GM23248 (cell line): ENCODE results near the gene ZBTB45. TPM values are rescaled to one million over a fixed set of nuclear protein-coding genes. Genes with fewer than 3 reads are reported as not detected.
A peak's percentile ranks its signal among the peaks of the same experiment; 100 is the strongest.

Experiments used
- DNase-seq: peaks from one replicate; pipeline ENCODE4 v3.0.0-alpha.2; 2015
- H2AFZ ChIP-seq: fragments of 200-600 bp; sonication (generic); 2 replicates; pipeline ENCODE4 v1.6.1; 2016; ENCODE audit warnings: antibody characterized with exemption
- H3F3A ChIP-seq: fragments of 200-600 bp; sonication (generic); 2 replicates; pipeline ENCODE4 v1.6.1; 2016; ENCODE audit warnings: mild to moderate bottlenecking, antibody characterized with exemption, mixed run types; ENCODE audit not compliant: insufficient read depth
- H3K27ac ChIP-seq: fragments of 200-600 bp; sonication (generic); 2 replicates; pipeline ENCODE4 v1.5.1; 2016; ENCODE audit warnings: mild to moderate bottlenecking
- H3K27me3 ChIP-seq: fragments of 200-600 bp; sonication (generic); replicated peaks from 2 replicates; pipeline ENCODE4 v1.6.1; 2016; ENCODE audit warnings: mild to moderate bottlenecking; ENCODE audit not compliant: insufficient read depth
- H3K36me3 ChIP-seq: fragments of 200-600 bp; sonication (generic); 2 replicates; pipeline ENCODE4 v1.6.1; 2016; ENCODE audit warnings: low read depth, mild to moderate bottlenecking
- H3K4me1 ChIP-seq: fragments of 200-600 bp; sonication (generic); 2 replicates; pipeline ENCODE4 v1.6.1; 2016; ENCODE audit warnings: mild to moderate bottlenecking; ENCODE audit not compliant: insufficient read depth
- H3K4me2 ChIP-seq: fragments of 200-600 bp; sonication (generic); one replicate; pipeline ENCODE4 v1.6.1; 2016; ENCODE audit warnings: mild to moderate bottlenecking; ENCODE audit not compliant: unreplicated experiment
- H3K4me3 ChIP-seq: fragments of 200-600 bp; sonication (generic); 2 replicates; pipeline ENCODE4 v1.5.1; 2016; ENCODE audit warnings: mild to moderate bottlenecking
- H3K79me2 ChIP-seq: fragments of 200-600 bp; sonication (generic); 2 replicates; pipeline ENCODE4 v1.6.1; 2016; ENCODE audit warnings: mild to moderate bottlenecking; ENCODE audit not compliant: insufficient read depth
- H3K9ac ChIP-seq: fragments of 200-600 bp; sonication (generic); 2 replicates; pipeline ENCODE4 v1.6.1; 2016; ENCODE audit warnings: mild to moderate bottlenecking
- H3K9me2 ChIP-seq: fragments of 200-600 bp; sonication (generic); 2 replicates; pipeline ENCODE4 v1.6.1; 2016; ENCODE audit warnings: mixed run types, mild to moderate bottlenecking, moderate library complexity; ENCODE audit not compliant: insufficient read depth
- H3K9me3 ChIP-seq: fragments of 200-600 bp; sonication (generic); one replicate; pipeline ENCODE4 v1.6.1; 2017; ENCODE audit warnings: low read depth
- H4K20me1 ChIP-seq: fragments of 200-600 bp; sonication (generic); 2 replicates; pipeline ENCODE4 v1.6.0; 2016; ENCODE audit not compliant: insufficient read depth
- EZH2 ChIP-seq: fragments of 200-600 bp; sonication (generic); IDR thresholded peaks from 2 replicates; pipeline ENCODE4 v1.6.1; 2018; ENCODE audit warnings: antibody characterized with exemption, mild to moderate bottlenecking; ENCODE audit not compliant: insufficient read depth, poor library complexity, severe bottlenecking
- EZH2phosphoT487 ChIP-seq: fragments of 200-600 bp; sonication (generic); IDR thresholded peaks from 2 replicates; pipeline ENCODE4 v1.6.1; 2018; ENCODE audit warnings: antibody characterized with exemption, moderate library complexity, mild to moderate bottlenecking, low read depth; ENCODE audit not compliant: insufficient read depth
- WGBS, 2 experiments: methylation state at CpG; one replicate each; pipeline ENCODE4 v1.1.6; 2015 to 2017; ENCODE audit warnings: low lambda C conversion rate in 2 of 2, low coverage in 1 of 2; ENCODE audit errors: missing lambda C conversion rate in 2 of 2; 5-methylcytosine and 5-hydroxymethylcytosine counted together
- in situ Hi-C: fragments of 300-500 bp; cut with MboI; formaldehyde crosslinking; loops from 2 replicates; pipeline ENCODE4 v1.15.0; 2020
- polyA plus RNA-seq: library from polyadenylated mRNA; unstranded; fragments of >200 nt; fragmentation: Nextera tagmentation; extraction: Ambion mirVana; gene quantifications from 2 replicates; pipeline ENCODE4 v1.2.1, GENCODE V29; 2016
- total RNA-seq: library from RNA; depleted of rRNA; stranded (reverse); fragments of >200 nt; shearing (Covaris generic); gene quantifications from 2 replicates; pipeline ENCODE4 v1.2.3, GENCODE V29; 2014

ZBTB45 gene
- total and polyA plus RNA-seq, 2 experiments from 2014 or later: 9.0 to 16.0 TPM

- no peak for DNase-seq
- Histone ChIP-seq H3K27me3 (peaks cover 7% of the 10 kb centered on the region; the same call in 1 of the 2 replicates), H3F3A (no peaks in the 10 kb centered on the region), H3K4me1 (no peaks in the 10 kb centered on the region), H3K9ac (no peak overlapping the region), H3K9me2 (no peaks in the 10 kb centered on the region), H4K20me1 (no peaks in the 10 kb centered on the region), H3K9me3 (no peaks in the 10 kb centered on the region), H3K36me3 (no peaks in the 10 kb centered on the region), H3K79me2 (no peaks in the 10 kb centered on the region), H3K4me2 (no peak overlapping the region), H3K27ac (no peak overlapping the region), H2AFZ (no peak overlapping the region), H3K4me3 (no peak overlapping the region)
- in situ Hi-C loops: no loop called here
- 55 to 68% methylated on average over 3 of the region's 3 CpGs for WGBS, 2 experiments
- TF ChIP-seq EZH2phosphoT487: no peak
- no peak for TF ChIP-seq EZH2
Observed at GRCh38 chr19:58529405-58529804, 9.8 kb upstream of the ZBTB45 start.

- H3K79me2 ChIP-seq: peaks cover 12% of the 10 kb centered on the region
- no peaks in the 10 kb centered on the region for H3K27me3 ChIP-seq
- no peaks in the 10 kb centered on the region for H4K20me1 ChIP-seq
- TF ChIP-seq EZH2 (no peak), EZH2phosphoT487 (no peak)
- H3K9ac ChIP-seq: no peak overlapping the region
- in situ Hi-C loops: no loop called here
- H3K4me3 ChIP-seq: no peak overlapping the region
- H3K9me3 ChIP-seq: no peaks in the 10 kb centered on the region
- H3K27ac ChIP-seq: no peak overlapping the region
- no peak overlapping the region for H3K4me2 ChIP-seq
- H3K4me1 ChIP-seq: peaks cover 12% of the 10 kb centered on the region
- H2AFZ ChIP-seq: no peak overlapping the region; the same call in 1 of the 2 replicates
- DNase-seq: no peak
- H3K36me3 ChIP-seq: no peaks in the 10 kb centered on the region
- H3K9me2 ChIP-seq: no peaks in the 10 kb centered on the region
- WGBS, 2 experiments: 73 to 83% methylated on average over 3 of the region's 3 CpGs
- peaks cover 18% of the 10 kb centered on the region; the same call in 1 of the 2 replicates for H3F3A ChIP-seq
Observed at GRCh38 chr19:58522709-58523108, 3.1 kb upstream of the ZBTB45 start.

DNA sequence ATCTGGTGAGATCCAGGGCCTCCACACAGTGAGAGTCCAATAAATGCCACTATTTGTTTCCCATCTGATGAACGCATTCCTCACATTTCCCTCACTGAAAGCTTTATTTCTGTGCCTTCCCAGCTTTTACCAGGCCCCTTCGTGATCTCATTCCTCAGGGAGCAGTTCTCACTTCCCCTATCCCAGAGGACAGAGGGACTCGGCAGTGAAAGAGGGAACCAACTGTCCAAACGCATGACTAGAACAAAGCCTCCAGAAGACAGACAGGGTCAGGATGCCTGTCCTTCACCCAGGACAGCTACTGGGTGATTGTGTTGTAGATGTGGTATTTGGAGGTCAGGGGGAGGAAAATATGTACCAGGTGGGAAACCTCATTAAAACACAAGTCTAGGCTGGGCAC, 2.0 kb upstream of the ZBTB45 start:
- no peak overlapping the region for H2AFZ ChIP-seq
- no peaks in the 10 kb centered on the region for H3K27me3 ChIP-seq
- H3K4me3 ChIP-seq: no peak overlapping the region
- H3F3A ChIP-seq: peaks cover 18% of the 10 kb centered on the region; the same call in 1 of the 2 replicates
- no peak overlapping the region for H3K27ac ChIP-seq
- no peaks in the 10 kb centered on the region for H4K20me1 ChIP-seq
- no peak overlapping the region for H3K4me2 ChIP-seq
- DNase-seq: no peak
- no peak overlapping the region for H3K9ac ChIP-seq
- H3K9me2 ChIP-seq: no peaks in the 10 kb centered on the region
- H3K9me3 ChIP-seq: no peaks in the 10 kb centered on the region
- WGBS, 2 experiments: 70 to 74% methylated on average over 4 of the region's 4 CpGs
- in situ Hi-C loops: no loop called here
- H3K4me1 ChIP-seq: peaks cover 12% of the 10 kb centered on the region
- TF ChIP-seq EZH2phosphoT487 (no peak), EZH2 (no peak)
- H3K36me3 ChIP-seq: no peaks in the 10 kb centered on the region
- peaks cover 22% of the 10 kb centered on the region for H3K79me2 ChIP-seq

DNA sequence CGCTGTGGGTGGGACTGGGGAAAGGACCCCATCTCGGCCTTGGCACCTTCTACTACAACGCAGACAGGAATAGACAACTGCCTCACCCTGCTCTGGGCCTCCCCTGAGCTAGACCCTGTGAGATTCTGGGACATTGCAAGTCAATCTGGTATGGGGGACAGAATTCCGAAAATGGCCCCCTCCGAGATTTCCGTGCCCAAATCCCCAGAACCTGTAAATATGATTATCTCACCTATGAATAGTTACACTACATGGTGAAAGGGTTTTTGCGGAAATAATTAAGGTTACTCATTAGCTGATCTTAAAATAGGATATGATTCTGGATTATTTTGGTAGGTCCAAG, 618 bp upstream of the ZBTB45 start:
- Histone ChIP-seq H3K27me3 (no peaks in the 10 kb centered on the region), H4K20me1 (no peaks in the 10 kb centered on the region), H3K36me3 (peaks cover 5% of the 10 kb centered on the region; the same call in 1 of the 2 replicates), H3K9me3 (no peaks in the 10 kb centered on the region), H3K4me2 (peak overlapping the region; percentile 95), H3K9ac (peak overlapping the region; percentile 97), H3K9me2 (no peaks in the 10 kb centered on the region), H3K79me2 (peaks cover 36% of the 10 kb centered on the region), H3K4me3 (peak overlapping the region; percentile 94), H3K4me1 (peaks cover 12% of the 10 kb centered on the region), H3K27ac (peak overlapping the region; percentile 89), H2AFZ (peak overlapping the region; percentile 85), H3F3A (peaks cover 18% of the 10 kb centered on the region; the same call in 1 of the 2 replicates)
- in situ Hi-C loops: no loop called here
- TF ChIP-seq EZH2: no peak
- no peak for TF ChIP-seq EZH2phosphoT487
- no peak for DNase-seq
- 1 to 2% methylated on average over 7 of the region's 7 CpGs for WGBS, 2 experiments

- TF ChIP-seq EZH2phosphoT487 (no peak), EZH2 (no peak)
- peaks cover 46% of the 10 kb centered on the region for H3K79me2 ChIP-seq
- peak overlapping the region; percentile 85 for H2AFZ ChIP-seq
- H3K4me3 ChIP-seq: peak overlapping the region; percentile 94
- peak overlapping the region; percentile 95 for H3K4me2 ChIP-seq
- H3K9me2 ChIP-seq: no peaks in the 10 kb centered on the region
- H3F3A ChIP-seq: peaks cover 18% of the 10 kb centered on the region; the same call in 1 of the 2 replicates
- no peaks in the 10 kb centered on the region for H4K20me1 ChIP-seq
- peak overlapping the region; percentile 89 for H3K27ac ChIP-seq
- no peaks in the 10 kb centered on the region for H3K9me3 ChIP-seq
- DNase-seq: peak; percentile 91
- WGBS, 2 experiments: 0% methylated on average over 14 of the region's 14 CpGs
- no peaks in the 10 kb centered on the region for H3K27me3 ChIP-seq
- peaks cover 5% of the 10 kb centered on the region; the same call in 1 of the 2 replicates for H3K36me3 ChIP-seq
- in situ Hi-C loops: no loop called here
- H3K4me1 ChIP-seq: peaks cover 12% of the 10 kb centered on the region
- H3K9ac ChIP-seq: peak overlapping the region; percentile 97
Observed at GRCh38 chr19:58519087-58519354, 589 bp downstream of the ZBTB45 start.
